Endothelial cell (in vitro differentiated cells): ENCODE results near the gene MOK. TPM values are rescaled to one million over a fixed set of nuclear protein-coding genes. Genes with fewer than 3 reads are reported as not detected.

Experiments used
- DNase-seq: peaks from one replicate; pipeline ENCODE4 v3.0.0; 2021; ENCODE audit warnings: low spot score
- H3K27ac Mint-ChIP-seq: one replicate; pipeline ENCODE4 v1.8.0; 2021; ENCODE audit warnings: mixed read lengths, inconsistent platforms; ENCODE audit not compliant: unreplicated experiment
- H3K27me3 Mint-ChIP-seq: one replicate; pipeline ENCODE4 v1.8.0; 2021; ENCODE audit warnings: mild to moderate bottlenecking, moderate library complexity, mixed read lengths, inconsistent platforms; ENCODE audit not compliant: unreplicated experiment
- H3K36me3 Mint-ChIP-seq: one replicate; pipeline ENCODE4 v1.8.0; 2021; ENCODE audit warnings: mild to moderate bottlenecking, low read depth, mixed read lengths, inconsistent platforms; ENCODE audit not compliant: unreplicated experiment
- H3K4me1 Mint-ChIP-seq: one replicate; pipeline ENCODE4 v1.8.0; 2021; ENCODE audit warnings: mild to moderate bottlenecking, mixed read lengths, inconsistent platforms; ENCODE audit not compliant: unreplicated experiment
- H3K4me3 Mint-ChIP-seq: one replicate; pipeline ENCODE4 v1.8.0; 2021; ENCODE audit warnings: mild to moderate bottlenecking, mixed read lengths, inconsistent platforms; ENCODE audit not compliant: unreplicated experiment
- H3K9me3 Mint-ChIP-seq: one replicate; pipeline ENCODE4 v1.8.0; 2021; ENCODE audit warnings: mixed read lengths, inconsistent platforms; ENCODE audit not compliant: unreplicated experiment
- CTCF ChIP-seq: fragments of 200-600 bp; sonication (generic); IDR thresholded peaks from one replicate; pipeline ENCODE4 v1.5.0; 2021; ENCODE audit warnings: antibody characterized with exemption; ENCODE audit not compliant: unreplicated experiment
- total RNA-seq: library from RNA; stranded (reverse); fragmentation: NEBNext Ultra II Directional; extraction: Animal tissue kit (Norgen Biotek cat#: 25700); gene quantifications from one replicate; pipeline ENCODE4 v1.2.1, GENCODE V29; 2021; ENCODE audit not compliant: unreplicated experiment

Gene MOK
- total RNA-seq, 1 donor from 2014 or later: 5.8 TPM

GRCh38 chr14:102209224-102209966, 95.6 kb downstream of the MOK start:
- Mint-ChIP-seq H3K27ac (no peak overlapping the region), H3K4me3 (peak overlapping the region; percentile 60), H3K4me1 (peaks cover 3% of the 10 kb centered on the region), H3K9me3 (no peaks in the 10 kb centered on the region), H3K27me3 (peaks cover 9% of the 10 kb centered on the region), H3K36me3 (peaks cover 33% of the 10 kb centered on the region)
- no peak for TF ChIP-seq CTCF
- DNase-seq: no peak

GRCh38 chr14:102208741-102209140, 96.2 kb downstream of the MOK start:
- H3K27ac Mint-ChIP-seq: no peak overlapping the region
- peaks cover 37% of the 10 kb centered on the region for H3K36me3 Mint-ChIP-seq
- peaks cover 12% of the 10 kb centered on the region for H3K27me3 Mint-ChIP-seq
- H3K4me1 Mint-ChIP-seq: peaks cover 3% of the 10 kb centered on the region
- H3K4me3 Mint-ChIP-seq: peak overlapping the region; percentile 60
- TF ChIP-seq CTCF: no peak
- no peaks in the 10 kb centered on the region for H3K9me3 Mint-ChIP-seq
- no peak for DNase-seq

DNA sequence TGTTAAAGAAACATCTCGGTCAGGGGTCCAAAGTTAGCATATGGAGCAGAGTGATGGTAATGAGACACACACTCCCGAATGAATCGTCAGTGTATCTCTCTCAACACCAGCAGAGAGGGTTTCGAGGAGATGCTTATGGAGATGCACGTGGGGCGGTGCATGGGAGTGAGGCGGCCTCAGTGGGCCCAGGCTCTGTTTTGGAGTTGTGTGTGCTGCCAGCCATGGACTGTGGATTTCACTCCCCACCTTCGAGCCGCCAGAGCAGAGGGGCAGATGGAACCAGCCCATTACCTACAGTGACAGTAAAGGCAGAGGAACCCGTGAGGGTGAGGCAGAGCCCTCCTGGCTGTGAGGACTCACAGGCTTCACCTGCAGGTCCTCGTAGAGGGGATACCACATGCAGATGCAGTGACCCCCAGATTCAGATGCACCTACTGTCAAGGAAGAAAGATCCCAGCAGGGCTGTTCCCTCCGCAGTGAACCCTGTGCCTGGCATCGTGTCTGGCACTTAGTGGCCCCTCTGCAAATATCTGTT, 97.1 kb downstream of the MOK start:
- Mint-ChIP-seq H3K27me3 (peaks cover 12% of the 10 kb centered on the region), H3K4me3 (no peak overlapping the region), H3K9me3 (no peaks in the 10 kb centered on the region), H3K4me1 (peaks cover 3% of the 10 kb centered on the region), H3K27ac (no peak overlapping the region), H3K36me3 (peaks cover 37% of the 10 kb centered on the region)
- no peak for DNase-seq
- TF ChIP-seq CTCF: no peak

DNA sequence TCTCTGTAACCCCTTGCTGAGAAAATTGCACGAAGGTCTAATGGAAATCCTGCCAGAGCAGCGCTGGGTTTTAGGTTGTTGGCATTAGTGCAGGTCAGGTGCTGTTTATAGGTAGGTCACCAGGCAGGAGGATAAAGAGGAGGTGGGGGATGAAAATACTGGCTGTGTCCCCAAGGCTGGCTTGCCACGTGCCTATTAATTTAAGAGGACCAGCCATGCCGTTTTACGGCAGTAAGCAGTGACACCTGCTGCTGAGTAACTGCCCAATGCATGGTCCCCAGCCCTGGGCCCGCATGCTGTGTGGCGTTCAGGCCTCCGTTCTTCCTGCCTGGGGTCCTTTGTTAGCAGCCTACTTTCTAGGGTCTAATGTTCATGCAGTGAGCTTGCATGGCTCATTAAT, 98.0 kb downstream of the MOK start:
- peaks cover 15% of the 10 kb centered on the region for H3K27me3 Mint-ChIP-seq
- TF ChIP-seq CTCF: no peak
- peaks cover 37% of the 10 kb centered on the region for H3K36me3 Mint-ChIP-seq
- no peak for DNase-seq
- no peak overlapping the region for H3K27ac Mint-ChIP-seq
- H3K4me3 Mint-ChIP-seq: no peak overlapping the region
- peaks cover 3% of the 10 kb centered on the region for H3K4me1 Mint-ChIP-seq
- H3K9me3 Mint-ChIP-seq: no peaks in the 10 kb centered on the region

- Mint-ChIP-seq H3K4me1 (peaks cover 3% of the 10 kb centered on the region), H3K27ac (no peak overlapping the region), H3K36me3 (peaks cover 37% of the 10 kb centered on the region), H3K9me3 (no peaks in the 10 kb centered on the region), H3K27me3 (peaks cover 13% of the 10 kb centered on the region), H3K4me3 (no peak overlapping the region)
- no peak for DNase-seq
- TF ChIP-seq CTCF: no peak
Observed at GRCh38 chr14:102205560-102205959, 99.4 kb downstream of the MOK start.
